Measurements from ENCODE around the gene PRRT1B. TPM values are rescaled to one million over a fixed set of nuclear protein-coding genes. Genes with fewer than 3 reads are reported as not detected.

The PRRT1B gene
- total RNA-seq, 5 donors from 2014 or later (not counting 1 experiment from before 2014, with no cell fraction given), result not detected

- CTCF ChIA-PET, result interaction anchor here in 1 of 2 donors (0.7 to 1.7 kb wide), 4 partner anchors 146 to 159 kb away, joined by 6 to 11 read pairs (median 7); no protein-coding TSS in a partner anchor
- H3K4me1 Mint-ChIP-seq, result peaks cover 30 to 57% (median 39%) of the 10 kb centered on the region in 3 donors
- POLR2A ChIA-PET, result no interaction called here
- H3K36me3 Mint-ChIP-seq, result peaks cover 31% of the 10 kb centered on the region
- Histone ChIP-seq H3K9me3 (no peaks in the 10 kb centered on the region), H3K27me3 (replicated peaks in 1 of 2; ENCODE audit: control insufficient read depth in 2 of 2, extremely low read depth in 1 of 2, insufficient read depth in 2 of 2, low read length in 1 of 2) (no peaks in the 10 kb centered on the region), H3K4me3 (ENCODE audit: control insufficient read depth in 1 of 2, extremely low read depth in 1 of 2, low read length in 1 of 2) (no peak overlapping the region), H3K4me1 (ENCODE audit: control insufficient read depth in 1 of 2, extremely low read depth in 1 of 2, insufficient read depth in 2 of 2, low read length in 2 of 2) (peaks cover 17 to 47% of the 10 kb centered on the region in 2 experiments), H3K36me3 (ENCODE audit: control insufficient read depth in 2 of 2, extremely low read depth in 1 of 2, insufficient read depth in 1 of 2, low read length in 1 of 2) (peaks cover 20 to 64% of the 10 kb centered on the region in 2 donors), H3K27ac (ENCODE audit: low read length) (peak overlapping the region; percentile 66)
- peak overlapping the region; percentile 28 to 80 (median 44) for H3K4me3 Mint-ChIP-seq
- H3K9me3 Mint-ChIP-seq, result no peaks in the 10 kb centered on the region
- peak; percentile 82 to 96 (median 94) for ATAC-seq (replicated peaks in 1 of 4)
- WGBS (ENCODE audit: insufficient coverage), result 5% methylated on average over 4 of the region's 8 CpGs
- H3K27me3 Mint-ChIP-seq, result no peaks in the 10 kb centered on the region
- peak overlapping the region; percentile 92 to 94 for H3K27ac Mint-ChIP-seq
- peak; percentile 28 to 80 (median 49) for DNase-seq
These were observed 40.1 kb downstream of the PRRT1B start for GRCh38 chr9:131585375-131585774.

DNA sequence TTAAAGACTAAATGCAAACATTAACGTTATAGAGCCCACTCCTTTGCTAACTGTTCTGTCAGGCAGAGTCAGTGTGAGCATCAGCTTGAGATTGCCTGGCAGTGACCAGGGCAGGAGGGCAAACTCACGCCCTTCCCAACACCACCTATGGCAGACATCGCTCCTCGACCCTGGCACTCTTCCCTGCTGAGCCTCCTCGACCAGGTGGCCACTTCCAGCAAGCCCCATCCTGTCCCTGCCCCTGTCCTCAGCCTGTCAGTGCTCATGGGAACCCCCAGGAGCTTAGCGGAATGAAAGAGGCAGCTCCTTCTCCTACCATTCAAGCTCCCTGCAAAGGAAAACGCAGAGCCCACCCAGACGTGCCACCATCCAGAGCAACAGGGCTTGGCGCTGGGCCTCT is 42.0 kb downstream of the PRRT1B start:
- no peaks in the 10 kb centered on the region for H3K9me3 Mint-ChIP-seq
- Histone ChIP-seq H3K4me3 (ENCODE audit: control insufficient read depth in 1 of 2, extremely low read depth in 1 of 2, low read length in 1 of 2) (no peak overlapping the region), H3K27me3 (replicated peaks in 1 of 2; ENCODE audit: control insufficient read depth in 2 of 2, extremely low read depth in 1 of 2, insufficient read depth in 2 of 2, low read length in 1 of 2) (no peaks in the 10 kb centered on the region), H3K36me3 (ENCODE audit: control insufficient read depth in 2 of 2, extremely low read depth in 1 of 2, insufficient read depth in 1 of 2, low read length in 1 of 2) (peaks cover 20 to 61% of the 10 kb centered on the region in 2 donors), H3K27ac (ENCODE audit: low read length) (no peak overlapping the region), H3K4me1 (ENCODE audit: control insufficient read depth in 1 of 2, extremely low read depth in 1 of 2, insufficient read depth in 2 of 2, low read length in 2 of 2) (peaks cover 22 to 63% of the 10 kb centered on the region in 2 experiments), H3K9me3 (no peaks in the 10 kb centered on the region)
- H3K4me3 Mint-ChIP-seq, result peak overlapping the region in 1 of 3 donors; percentile 35
- peaks cover 50 to 72% (median 51%) of the 10 kb centered on the region in 3 donors for H3K4me1 Mint-ChIP-seq
- 82% methylated on average over 8 of the region's 9 CpGs for WGBS (ENCODE audit: insufficient coverage)
- H3K27ac Mint-ChIP-seq, result peak overlapping the region; percentile 79 to 83
- DNase-seq (no peak), ATAC-seq (replicated peaks in 1 of 4) (no peak)
- CTCF ChIA-PET, result interaction anchor here in 1 of 2 donors (0.8 kb wide), 1 partner anchor 823 kb away, joined by 7 read pairs; the partner anchor contains the start of gene CFAP77
- H3K27me3 Mint-ChIP-seq, result no peaks in the 10 kb centered on the region
- H3K36me3 Mint-ChIP-seq, result peaks cover 27% of the 10 kb centered on the region
- POLR2A ChIA-PET, result no interaction called here

DNA sequence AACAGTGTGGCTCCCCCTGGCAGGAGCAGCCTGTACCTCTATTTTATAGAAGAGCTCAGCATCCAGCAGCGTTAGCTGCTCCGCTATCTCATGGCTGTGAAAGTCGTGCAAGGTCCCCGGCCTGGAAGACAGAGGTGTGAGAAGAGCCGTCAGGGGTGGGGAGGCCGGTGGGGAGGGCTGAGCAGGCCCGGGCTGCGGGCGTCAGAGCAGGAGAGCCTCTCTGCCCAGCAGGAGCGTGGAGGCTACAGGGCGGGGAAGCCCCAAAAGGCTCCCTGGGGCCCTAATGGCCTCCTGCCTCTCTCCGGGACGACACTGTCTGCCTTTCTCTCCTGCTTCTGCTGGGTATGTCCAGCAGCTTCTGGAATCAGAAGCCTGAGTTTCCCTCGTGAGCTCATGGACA is 42.6 kb downstream of the PRRT1B start:
- no peak overlapping the region for H3K4me3 ChIP-seq (ENCODE audit: control insufficient read depth in 1 of 2, extremely low read depth in 1 of 2, low read length in 1 of 2)
- H3K4me3 Mint-ChIP-seq, result no peak overlapping the region
- ATAC-seq (replicated peaks in 1 of 4) (no peak), DNase-seq (no peak)
- WGBS (ENCODE audit: insufficient coverage), result 96% methylated on average over 14 of the region's 14 CpGs
- ChIA-PET CTCF (interaction anchor here in 1 of 2 donors (0.6 to 0.8 kb wide), 2 partner anchors 13 to 822 kb away, joined by 3 to 7 read pairs; partner anchors contain the start of gene CFAP77), POLR2A (interaction anchor here in 1 of 2 donors (0.6 kb wide), 1 partner anchor 765 kb away, joined by 4 read pairs; no protein-coding TSS in a partner anchor)
- H3K36me3 Mint-ChIP-seq, result peaks cover 26% of the 10 kb centered on the region
- peaks cover 50 to 73% (median 51%) of the 10 kb centered on the region in 3 donors for H3K4me1 Mint-ChIP-seq
- H3K9me3 ChIP-seq, result no peaks in the 10 kb centered on the region
- peak overlapping the region; percentile 22 to 79 for H3K27ac Mint-ChIP-seq
- H3K27ac ChIP-seq (ENCODE audit: low read length), result no peak overlapping the region
- H3K27me3 ChIP-seq (replicated peaks in 1 of 2; ENCODE audit: control insufficient read depth in 2 of 2, extremely low read depth in 1 of 2, insufficient read depth in 2 of 2, low read length in 1 of 2), result no peaks in the 10 kb centered on the region
- no peaks in the 10 kb centered on the region for H3K9me3 Mint-ChIP-seq
- H3K36me3 ChIP-seq (ENCODE audit: control insufficient read depth in 2 of 2, extremely low read depth in 1 of 2, insufficient read depth in 1 of 2, low read length in 1 of 2), result peaks cover 16 to 56% of the 10 kb centered on the region in 2 donors
- peaks cover 22 to 59% of the 10 kb centered on the region in 2 experiments for H3K4me1 ChIP-seq (ENCODE audit: control insufficient read depth in 1 of 2, extremely low read depth in 1 of 2, insufficient read depth in 2 of 2, low read length in 2 of 2)
- no peaks in the 10 kb centered on the region for H3K27me3 Mint-ChIP-seq

- peak overlapping the region; percentile 39 for H3K27ac Mint-ChIP-seq
- no peaks in the 10 kb centered on the region for H3K27me3 Mint-ChIP-seq
- ChIA-PET CTCF (interaction anchor here in 1 of 2 donors (0.6 kb wide), 1 partner anchor 14 kb away, joined by 3 read pairs; no protein-coding TSS in a partner anchor), POLR2A (interaction anchor here in 1 of 2 donors (0.6 kb wide), 1 partner anchor 765 kb away, joined by 4 read pairs; no protein-coding TSS in a partner anchor)
- 94% methylated on average over 8 of the region's 9 CpGs for WGBS (ENCODE audit: insufficient coverage)
- Histone ChIP-seq H3K27ac (ENCODE audit: low read length) (no peak overlapping the region), H3K4me3 (ENCODE audit: control insufficient read depth in 1 of 2, extremely low read depth in 1 of 2, low read length in 1 of 2) (no peak overlapping the region), H3K36me3 (ENCODE audit: control insufficient read depth in 2 of 2, extremely low read depth in 1 of 2, insufficient read depth in 1 of 2, low read length in 1 of 2) (peaks cover 11 to 51% of the 10 kb centered on the region in 2 donors), H3K4me1 (ENCODE audit: control insufficient read depth in 1 of 2, extremely low read depth in 1 of 2, insufficient read depth in 2 of 2, low read length in 2 of 2) (peaks cover 22 to 54% of the 10 kb centered on the region in 2 experiments), H3K27me3 (replicated peaks in 1 of 2; ENCODE audit: control insufficient read depth in 2 of 2, extremely low read depth in 1 of 2, insufficient read depth in 2 of 2, low read length in 1 of 2) (no peaks in the 10 kb centered on the region), H3K9me3 (no peaks in the 10 kb centered on the region)
- no peaks in the 10 kb centered on the region for H3K9me3 Mint-ChIP-seq
- H3K4me3 Mint-ChIP-seq, result no peak overlapping the region
- ATAC-seq (replicated peaks in 1 of 4) (no peak), DNase-seq (no peak)
- peaks cover 50 to 70% (median 50%) of the 10 kb centered on the region in 3 donors for H3K4me1 Mint-ChIP-seq
- peaks cover 26% of the 10 kb centered on the region for H3K36me3 Mint-ChIP-seq
These were observed 43.1 kb downstream of the PRRT1B start for GRCh38 chr9:131588396-131588795.

GRCh38 chr9:131589124-131589711 is 43.9 kb downstream of the PRRT1B start:
- Histone ChIP-seq H3K9me3 (no peaks in the 10 kb centered on the region), H3K36me3 (ENCODE audit: control insufficient read depth in 2 of 2, extremely low read depth in 1 of 2, insufficient read depth in 1 of 2, low read length in 1 of 2) (peaks cover 15 to 49% of the 10 kb centered on the region in 2 donors), H3K27ac (ENCODE audit: low read length) (no peak overlapping the region), H3K4me1 (ENCODE audit: control insufficient read depth in 1 of 2, extremely low read depth in 1 of 2, insufficient read depth in 2 of 2, low read length in 2 of 2) (peaks cover 18 to 46% of the 10 kb centered on the region in 2 experiments), H3K4me3 (ENCODE audit: control insufficient read depth in 1 of 2, extremely low read depth in 1 of 2, low read length in 1 of 2) (no peak overlapping the region), H3K27me3 (replicated peaks in 1 of 2; ENCODE audit: control insufficient read depth in 2 of 2, extremely low read depth in 1 of 2, insufficient read depth in 2 of 2, low read length in 1 of 2) (no peaks in the 10 kb centered on the region)
- Mint-ChIP-seq H3K9me3 (no peaks in the 10 kb centered on the region), H3K27ac (peak overlapping the region; percentile 36 to 39), H3K4me3 (no peak overlapping the region), H3K27me3 (no peaks in the 10 kb centered on the region), H3K4me1 (peaks cover 46 to 65% (median 50%) of the 10 kb centered on the region in 3 donors), H3K36me3 (peaks cover 26% of the 10 kb centered on the region)
- DNase-seq, result no peak
- CTCF ChIA-PET, result no interaction called here
- POLR2A ChIA-PET, result no interaction called here
- no peak for ATAC-seq (replicated peaks in 1 of 4)
- 97% methylated on average over 14 of the region's 16 CpGs for WGBS (ENCODE audit: insufficient coverage)

- H3K27ac ChIP-seq (ENCODE audit: low read length), result no peak overlapping the region
- H3K4me3 Mint-ChIP-seq, result no peak overlapping the region
These were observed 44.7 kb downstream of the PRRT1B start for GRCh38 chr9:131589993-131590392.

More at GRCh38 chr9:131589993-131590392, 44.7 kb downstream of the PRRT1B start:
- Mint-ChIP-seq H3K36me3 (peaks cover 26% of the 10 kb centered on the region), H3K27ac (peak overlapping the region; percentile 85 to 91), H3K4me1 (peaks cover 40 to 57% (median 42%) of the 10 kb centered on the region in 3 donors), H3K9me3 (no peaks in the 10 kb centered on the region), H3K27me3 (no peaks in the 10 kb centered on the region)
- WGBS (ENCODE audit: insufficient coverage), result 85% methylated on average over 12 of the region's 14 CpGs
- Histone ChIP-seq H3K4me1 (ENCODE audit: control insufficient read depth in 1 of 2, extremely low read depth in 1 of 2, insufficient read depth in 2 of 2, low read length in 2 of 2) (peaks cover 11 to 38% of the 10 kb centered on the region in 2 experiments), H3K4me3 (ENCODE audit: control insufficient read depth in 1 of 2, extremely low read depth in 1 of 2, low read length in 1 of 2) (no peak overlapping the region), H3K9me3 (no peaks in the 10 kb centered on the region), H3K27me3 (replicated peaks in 1 of 2; ENCODE audit: control insufficient read depth in 2 of 2, extremely low read depth in 1 of 2, insufficient read depth in 2 of 2, low read length in 1 of 2) (no peaks in the 10 kb centered on the region), H3K36me3 (ENCODE audit: control insufficient read depth in 2 of 2, extremely low read depth in 1 of 2, insufficient read depth in 1 of 2, low read length in 1 of 2) (peaks cover 21 to 50% of the 10 kb centered on the region in 2 donors)
- POLR2A ChIA-PET, result no interaction called here
- DNase-seq (no peak), ATAC-seq (replicated peaks in 1 of 4) (no peak)
- CTCF ChIA-PET, result interaction anchor here in 1 of 2 donors (2.5 kb wide), 1 partner anchor 153 kb away, joined by 9 read pairs; no protein-coding TSS in a partner anchor
